ENCODE data around the gene PARL. TPM values are rescaled to one million over a fixed set of nuclear protein-coding genes. Genes with fewer than 3 reads are reported as not detected.

Gene PARL
- total RNA-seq, 4 donors from 2014 or later = 47.6 to 66.6 (median 55.7) TPM

DNA sequence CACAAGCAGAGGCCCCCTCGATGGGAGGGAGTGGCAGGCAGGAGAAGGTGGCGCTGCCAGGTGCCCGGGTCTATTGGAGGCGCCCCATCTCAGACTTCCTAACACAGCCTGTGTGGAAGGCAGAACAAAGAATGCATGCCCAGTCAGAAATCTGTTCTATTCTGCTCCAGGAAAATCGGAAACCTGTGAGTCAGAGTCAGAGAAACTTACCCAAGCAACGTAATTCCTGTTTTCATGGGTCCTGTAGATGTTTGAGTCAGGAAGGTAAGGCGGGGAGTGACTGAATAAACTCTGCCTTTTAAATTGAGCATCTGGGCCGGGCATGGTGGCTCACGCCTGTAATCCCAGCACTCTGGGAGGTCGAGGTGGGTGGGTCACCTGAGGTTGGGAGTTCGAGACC is 73.0 kb downstream of the PARL start:
- no peak for DNase-seq (ENCODE audit: low spot score in 2 of 2)
- Histone ChIP-seq H3K9me3 (no peaks in the 10 kb centered on the region), H3K36me3 (peaks cover 3 to 84% (median 12%) of the 10 kb centered on the region in 3 donors), H3K27me3 (no peaks in the 10 kb centered on the region), H3K4me3 (no peak overlapping the region), H3K4me1 (no peaks in the 10 kb centered on the region), H3K27ac (no peak overlapping the region)
- TF ChIP-seq, protein P1, sequence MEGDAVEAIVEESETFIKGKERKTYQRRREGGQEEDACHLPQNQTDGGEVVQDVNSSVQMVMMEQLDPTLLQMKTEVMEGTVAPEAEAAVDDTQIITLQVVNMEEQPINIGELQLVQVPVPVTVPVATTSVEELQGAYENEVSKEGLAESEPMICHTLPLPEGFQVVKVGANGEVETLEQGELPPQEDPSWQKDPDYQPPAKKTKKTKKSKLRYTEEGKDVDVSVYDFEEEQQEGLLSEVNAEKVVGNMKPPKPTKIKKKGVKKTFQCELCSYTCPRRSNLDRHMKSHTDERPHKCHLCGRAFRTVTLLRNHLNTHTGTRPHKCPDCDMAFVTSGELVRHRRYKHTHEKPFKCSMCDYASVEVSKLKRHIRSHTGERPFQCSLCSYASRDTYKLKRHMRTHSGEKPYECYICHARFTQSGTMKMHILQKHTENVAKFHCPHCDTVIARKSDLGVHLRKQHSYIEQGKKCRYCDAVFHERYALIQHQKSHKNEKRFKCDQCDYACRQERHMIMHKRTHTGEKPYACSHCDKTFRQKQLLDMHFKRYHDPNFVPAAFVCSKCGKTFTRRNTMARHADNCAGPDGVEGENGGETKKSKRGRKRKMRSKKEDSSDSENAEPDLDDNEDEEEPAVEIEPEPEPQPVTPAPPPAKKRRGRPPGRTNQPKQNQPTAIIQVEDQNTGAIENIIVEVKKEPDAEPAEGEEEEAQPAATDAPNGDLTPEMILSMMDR (IDR thresholded peaks at IDR 0.05) = no peak
- TF ChIP-seq EP300 (IDR thresholded peaks at IDR 0.05) = no peak
- TF ChIP-seq POLR2A (IDR thresholded peaks at IDR 0.05) = no peak
- 92 to 95% methylated on average over 11 of the region's 11 CpGs for whole genome bisulfite sequencing, 2 donors

DNA sequence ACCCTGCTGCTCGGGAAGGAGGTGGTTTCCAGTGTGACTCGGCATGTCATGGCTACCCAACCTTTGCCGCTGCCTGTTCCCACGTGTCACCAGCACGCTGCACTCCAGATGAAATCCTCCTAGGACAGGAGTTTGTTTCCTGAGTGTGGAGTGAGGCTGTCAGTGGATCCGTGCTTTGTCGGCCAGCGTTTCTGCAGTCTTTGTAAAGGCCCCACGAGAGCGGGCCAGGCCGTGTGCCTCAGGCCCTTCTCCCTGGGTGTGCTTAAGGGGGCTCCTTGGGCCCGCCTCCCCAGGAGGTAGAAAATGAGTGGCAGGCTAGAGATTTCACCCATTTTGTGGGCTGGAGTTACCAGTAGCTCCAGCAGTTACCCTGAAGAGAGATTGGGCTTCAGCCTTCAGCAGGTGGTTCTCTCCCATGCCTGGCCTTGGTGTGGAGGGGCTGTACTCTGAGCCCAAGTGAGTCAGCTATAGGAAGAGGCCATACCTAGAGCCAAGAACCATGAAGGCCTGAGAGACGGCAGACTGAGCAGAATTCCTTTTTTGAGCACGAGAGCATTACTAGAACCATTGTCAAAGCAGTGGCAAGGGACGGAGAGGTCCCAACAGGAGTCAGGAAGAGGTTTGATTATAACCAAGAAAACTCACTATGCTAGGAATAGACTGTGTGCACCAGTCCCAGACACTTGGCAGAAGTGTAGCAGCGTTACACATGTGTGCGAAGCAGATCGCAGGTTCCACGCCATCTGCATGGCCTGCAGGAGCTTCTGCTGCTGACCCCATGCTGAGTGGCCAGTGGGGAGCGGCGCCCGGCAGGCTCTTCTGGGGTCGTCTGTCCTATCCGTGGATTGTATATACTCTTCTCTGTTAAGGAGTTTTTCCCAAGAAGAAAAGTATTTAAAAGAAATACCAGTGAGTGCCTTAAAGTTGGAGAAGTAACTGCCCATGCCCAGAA is 73.8 kb downstream of the PARL start:
- H3K9me3 ChIP-seq = no peaks in the 10 kb centered on the region
- no peak for TF ChIP-seq EP300 (IDR thresholded peaks at IDR 0.05)
- no peak for TF ChIP-seq POLR2A (IDR thresholded peaks at IDR 0.05)
- TF ChIP-seq, protein P1 (IDR thresholded peaks at IDR 0.05) = no peak
- 87 to 92% methylated on average over 24 of the region's 24 CpGs for WGBS, 2 donors
- H3K27me3 ChIP-seq = no peaks in the 10 kb centered on the region
- no peaks in the 10 kb centered on the region for H3K4me1 ChIP-seq
- H3K4me3 ChIP-seq = no peak overlapping the region
- no peak for DNase-seq (ENCODE audit: low spot score in 2 of 2)
- H3K36me3 ChIP-seq = peaks cover 3 to 84% (median 19%) of the 10 kb centered on the region in 3 donors
- H3K27ac ChIP-seq = no peak overlapping the region

DNA sequence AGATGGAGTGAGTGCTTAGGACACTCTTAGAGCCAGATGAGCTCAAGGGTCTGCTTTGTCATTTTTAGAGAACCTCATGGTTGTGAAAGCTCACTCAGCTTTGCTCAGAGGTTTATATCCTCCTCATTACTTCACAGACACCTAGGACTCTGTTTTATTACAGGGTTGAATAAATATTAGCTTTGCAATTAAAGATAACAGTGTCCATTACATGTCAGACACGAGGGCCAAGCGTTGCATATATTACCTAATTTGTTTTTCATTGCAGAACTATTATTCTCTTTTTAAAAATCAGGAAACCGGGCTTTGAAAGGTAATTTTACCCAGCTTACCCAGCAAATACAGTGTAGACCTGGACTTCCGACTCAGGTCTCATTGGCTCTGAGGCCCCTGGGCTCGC is 75.4 kb downstream of the PARL start:
- Histone ChIP-seq H3K27me3 (no peaks in the 10 kb centered on the region), H3K4me1 (no peaks in the 10 kb centered on the region), H3K9me3 (no peaks in the 10 kb centered on the region), H3K27ac (no peak overlapping the region), H3K4me3 (no peak overlapping the region), H3K36me3 (peaks cover 5 to 88% (median 28%) of the 10 kb centered on the region in 3 donors)
- 88 to 92% methylated on average over 5 of the region's 5 CpGs for WGBS, 2 donors
- DNase-seq (ENCODE audit: low spot score in 2 of 2) = no peak
- TF ChIP-seq, protein P1 (IDR thresholded peaks at IDR 0.05) = no peak
- TF ChIP-seq POLR2A (IDR thresholded peaks at IDR 0.05) (no peak), EP300 (IDR thresholded peaks at IDR 0.05) (no peak)

DNA sequence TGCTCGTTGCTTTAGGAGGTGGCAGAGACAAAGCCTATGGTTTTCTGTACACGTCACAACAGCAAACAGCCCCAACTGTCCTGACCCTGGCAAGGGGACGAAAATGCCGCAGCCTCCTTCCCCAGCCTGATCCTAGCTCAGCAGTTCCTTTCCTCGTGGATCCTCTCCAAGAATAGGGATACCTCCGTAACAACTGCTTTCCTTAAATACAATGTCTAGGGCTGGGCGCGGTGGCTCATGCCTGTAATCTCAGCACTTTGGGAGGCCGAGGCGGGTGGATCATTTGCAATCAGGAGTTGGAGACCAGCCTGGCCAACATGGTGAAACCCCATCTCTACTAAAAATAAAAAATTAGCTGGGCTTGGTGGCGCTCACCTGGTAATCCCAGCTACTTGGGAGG is 76.3 kb downstream of the PARL start:
- no peak overlapping the region for H3K4me3 ChIP-seq
- H3K9me3 ChIP-seq = no peaks in the 10 kb centered on the region
- H3K27me3 ChIP-seq = no peaks in the 10 kb centered on the region
- TF ChIP-seq, protein P1 (IDR thresholded peaks at IDR 0.05) = no peak
- no peak for TF ChIP-seq EP300 (IDR thresholded peaks at IDR 0.05)
- no peak for TF ChIP-seq POLR2A (IDR thresholded peaks at IDR 0.05)
- no peak for DNase-seq (ENCODE audit: low spot score in 2 of 2)
- no peak overlapping the region for H3K27ac ChIP-seq
- peaks cover 9 to 95% (median 33%) of the 10 kb centered on the region in 3 donors for H3K36me3 ChIP-seq
- no peaks in the 10 kb centered on the region for H3K4me1 ChIP-seq
- WGBS, 2 donors = 93 to 96% methylated on average over 11 of the region's 11 CpGs

DNA sequence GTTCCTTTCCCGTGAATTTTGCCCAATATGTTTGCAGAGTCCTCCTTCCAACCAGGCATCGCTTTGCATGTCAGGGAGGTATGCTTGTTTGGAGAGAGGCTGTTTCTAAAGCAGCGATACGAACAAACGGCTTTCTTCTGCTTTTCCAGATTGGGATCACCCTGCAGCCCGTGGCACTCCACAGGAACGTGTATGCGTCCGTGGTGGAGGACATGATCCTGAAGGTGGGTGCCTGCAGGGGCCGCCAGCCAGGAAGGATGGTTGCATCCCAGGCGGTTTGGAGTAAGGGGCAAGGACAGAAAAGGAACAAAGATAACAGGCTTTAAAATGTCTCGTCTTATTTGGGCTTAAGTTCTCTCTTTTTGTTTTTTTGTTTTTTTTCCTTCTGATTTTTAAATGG is 76.8 kb downstream of the PARL start:
- H3K27me3 ChIP-seq = no peaks in the 10 kb centered on the region
- no peaks in the 10 kb centered on the region for H3K4me1 ChIP-seq
- H3K36me3 ChIP-seq = peaks cover 9 to 95% (median 33%) of the 10 kb centered on the region in 3 donors
- WGBS, 2 donors = 94% methylated on average over 12 of the region's 12 CpGs
- H3K4me3 ChIP-seq = no peak overlapping the region
- TF ChIP-seq, protein P1 (IDR thresholded peaks at IDR 0.05) = no peak
- no peak for TF ChIP-seq POLR2A (IDR thresholded peaks at IDR 0.05)
- no peak for TF ChIP-seq EP300 (IDR thresholded peaks at IDR 0.05)
- H3K9me3 ChIP-seq = no peaks in the 10 kb centered on the region
- no peak for DNase-seq (ENCODE audit: low spot score in 2 of 2)
- H3K27ac ChIP-seq = no peak overlapping the region

All from tibial nerve (tissue), 4 donors.